Midbrain (tissue), 1 donor: ENCODE measurements around the gene DTYMK.
"Not testable (repeated sequence)": the region's sequence is repeated elsewhere in the genome, so short reads cannot be mapped to it uniquely, and the experiment has no call there.

ENCODE experiments used
- DNase-seq: peaks from one replicate; lab custom pipeline; 2025; lab: John Stamatoyannopoulos, UW

DTYMK gene

DNA sequence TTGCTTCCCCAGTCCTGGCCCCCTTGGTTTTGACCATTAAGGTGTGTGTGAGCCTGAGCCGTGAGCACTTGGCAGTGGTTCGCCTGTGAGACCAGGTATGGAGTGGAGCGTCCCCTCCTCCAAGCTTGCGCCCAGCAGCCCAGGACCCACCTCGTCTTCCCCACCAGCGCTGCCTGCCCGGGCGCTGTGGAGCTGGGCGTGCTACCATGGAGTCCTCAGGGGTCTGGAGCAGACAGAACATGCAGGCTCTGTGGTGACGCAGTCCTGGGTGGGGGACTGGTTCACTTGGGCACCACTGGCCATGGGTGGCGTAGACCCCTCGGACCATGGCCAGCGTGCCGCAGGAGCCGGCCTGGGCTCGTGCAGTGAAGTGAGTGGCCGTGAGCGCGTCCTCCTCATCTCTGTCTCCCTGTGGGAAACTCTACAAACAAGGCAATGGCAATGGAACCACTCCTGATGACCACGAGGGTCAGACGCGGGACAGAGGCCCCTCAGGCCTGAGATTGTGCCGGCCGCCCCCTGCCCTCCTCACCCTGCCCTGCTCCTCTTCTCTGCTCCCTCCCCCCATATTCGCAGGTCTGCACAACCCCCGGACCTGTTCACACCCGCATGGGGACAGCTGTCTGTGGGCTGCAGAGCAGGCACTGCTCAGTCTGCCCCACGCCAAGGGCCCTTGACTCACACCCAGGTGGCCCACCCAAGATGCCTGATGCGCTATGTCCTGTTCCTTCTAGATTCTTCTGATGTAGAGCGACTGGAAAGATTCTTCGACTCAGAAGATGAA, 15.0 kb downstream of the DTYMK start:
- DNase-seq: no peak

GRCh38 chr2:241670333-241671110, 16.1 kb downstream of the DTYMK start:
- DNase-seq: no peak

- no peak for DNase-seq
Observed at GRCh38 chr2:241668839-241669238, 17.8 kb downstream of the DTYMK start.

GRCh38 chr2:241668354-241668753, 18.3 kb downstream of the DTYMK start:
- no peak for DNase-seq

DNA sequence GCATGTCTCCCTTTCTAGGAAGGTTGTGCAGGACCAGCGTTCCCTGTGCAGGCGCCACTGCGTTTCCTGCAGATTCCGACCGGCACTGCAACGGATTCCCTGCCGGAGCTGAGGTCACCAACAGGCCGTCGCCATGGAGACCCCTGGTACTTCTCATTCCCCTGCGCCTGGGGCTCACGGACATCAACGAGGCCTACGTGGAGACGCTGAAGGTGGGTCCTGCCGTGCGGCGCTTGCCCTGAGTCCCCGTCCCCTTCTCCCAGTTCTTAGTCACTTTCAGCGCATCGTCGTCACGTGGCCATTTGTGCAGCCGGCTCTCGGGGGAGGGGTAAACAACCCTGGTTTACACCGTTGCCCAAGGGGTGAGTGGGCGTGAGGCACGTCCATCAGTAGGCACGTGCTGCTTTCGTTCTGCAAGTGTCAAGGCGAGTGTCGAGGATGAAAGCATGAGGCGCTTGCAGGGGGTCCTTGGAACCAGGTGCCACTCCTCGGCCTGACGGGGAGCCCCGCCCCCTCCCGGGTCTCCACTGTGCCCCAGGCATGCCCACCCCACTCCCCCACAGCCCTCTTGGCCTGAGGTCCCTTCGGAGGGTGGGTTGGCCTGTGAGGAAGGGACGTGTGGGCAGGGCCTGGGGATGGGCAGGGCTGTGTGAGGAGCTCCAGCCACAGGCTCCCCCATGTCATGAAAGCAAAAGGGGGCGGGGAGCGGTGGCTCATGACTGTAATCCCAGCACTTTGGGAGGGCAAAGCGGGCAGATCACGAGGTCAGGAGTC, 19.8 kb downstream of the DTYMK start:
- DNase-seq: no peak

GRCh38 chr2:241665731-241666440, 20.7 kb downstream of the DTYMK start:
- no peak for DNase-seq

DNA sequence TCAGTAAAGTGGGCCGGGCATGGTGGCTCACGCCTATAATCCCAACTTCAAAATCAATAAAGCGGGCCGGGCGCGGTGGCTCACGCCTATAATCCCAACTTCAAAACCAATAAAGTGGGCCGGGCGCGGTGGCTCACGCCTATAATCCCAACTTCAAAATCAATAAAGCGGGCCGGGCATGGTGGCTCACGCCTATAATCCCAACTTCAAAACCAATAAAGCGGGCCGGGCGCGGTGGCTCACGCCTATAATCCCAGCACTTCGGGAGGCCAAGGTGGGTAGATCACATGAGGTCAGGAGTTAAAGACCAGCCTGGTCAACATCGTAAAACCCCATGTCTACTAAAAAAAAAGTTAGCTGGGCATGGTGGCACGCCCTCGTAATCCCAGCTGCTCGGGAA, 23.9 kb downstream of the DTYMK start:
- DNase-seq: not testable (repeated sequence)

DNA sequence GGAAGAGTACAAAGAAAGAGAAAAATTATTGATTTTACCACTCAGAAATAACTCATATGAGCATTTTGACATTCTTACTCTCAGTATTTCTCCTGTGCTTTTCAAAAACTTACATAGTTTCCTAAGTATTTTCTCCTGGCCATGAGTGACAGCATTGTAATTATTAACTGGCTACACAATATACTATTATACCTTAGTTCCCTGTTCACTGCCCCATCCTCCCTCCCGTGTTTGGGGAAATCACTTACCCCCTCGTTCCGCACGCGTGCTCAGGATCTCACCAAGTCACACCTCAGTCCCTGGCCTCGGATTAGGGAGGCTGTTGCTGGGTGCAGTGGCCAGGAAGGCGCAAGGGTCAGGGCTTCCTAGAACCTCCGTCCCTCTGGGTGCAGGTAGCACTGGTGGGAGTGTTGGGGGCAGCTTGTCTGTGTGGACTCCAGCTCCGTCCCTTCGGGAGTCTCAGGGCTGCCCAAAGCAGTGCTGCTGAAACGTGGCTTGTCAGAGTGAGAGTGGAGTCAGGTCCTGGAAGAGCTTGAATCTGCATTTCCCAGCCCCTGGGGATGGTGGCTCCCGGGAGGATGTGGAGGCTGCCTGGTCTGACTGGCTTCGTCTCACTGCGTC, 25.9 kb downstream of the DTYMK start:
- no peak for DNase-seq

GRCh38 chr2:241659150-241659739, 27.4 kb downstream of the DTYMK start:
- DNase-seq: peak; percentile 76

GRCh38 chr2:241658296-241658695, 28.3 kb downstream of the DTYMK start:
- DNase-seq: no peak

DNA sequence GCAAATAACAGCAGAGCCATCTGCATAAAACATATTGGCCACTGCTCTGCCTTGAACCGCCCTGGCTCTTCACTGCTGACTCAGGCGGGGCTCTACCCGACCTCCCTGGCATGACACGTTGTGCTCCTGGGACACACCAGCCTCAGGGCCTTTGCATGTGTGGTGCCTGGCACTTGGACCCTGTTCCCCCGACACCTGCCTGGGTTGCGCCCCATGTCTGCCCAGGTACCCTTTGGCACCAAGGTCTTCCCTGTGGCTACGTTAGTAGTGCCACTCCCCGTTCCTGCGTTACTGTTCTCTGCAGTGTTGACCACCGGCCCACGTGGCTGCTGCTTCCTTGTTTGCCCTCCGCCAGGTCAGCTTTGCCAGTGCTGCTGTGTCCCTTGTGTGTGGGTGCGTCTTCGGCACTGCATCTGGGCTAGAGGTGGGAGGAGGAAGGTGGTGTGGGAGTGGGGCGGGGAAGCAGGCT, 28.8 kb downstream of the DTYMK start:
- no peak for DNase-seq

GRCh38 chr2:241656190-241656741, 30.3 kb downstream of the DTYMK start:
- no peak for DNase-seq

GRCh38 chr2:241655516-241656189, 31.0 kb downstream of the DTYMK start:
- DNase-seq: no peak

- DNase-seq: no peak
Observed at GRCh38 chr2:241654551-241654950, 32.1 kb downstream of the DTYMK start.

DNA sequence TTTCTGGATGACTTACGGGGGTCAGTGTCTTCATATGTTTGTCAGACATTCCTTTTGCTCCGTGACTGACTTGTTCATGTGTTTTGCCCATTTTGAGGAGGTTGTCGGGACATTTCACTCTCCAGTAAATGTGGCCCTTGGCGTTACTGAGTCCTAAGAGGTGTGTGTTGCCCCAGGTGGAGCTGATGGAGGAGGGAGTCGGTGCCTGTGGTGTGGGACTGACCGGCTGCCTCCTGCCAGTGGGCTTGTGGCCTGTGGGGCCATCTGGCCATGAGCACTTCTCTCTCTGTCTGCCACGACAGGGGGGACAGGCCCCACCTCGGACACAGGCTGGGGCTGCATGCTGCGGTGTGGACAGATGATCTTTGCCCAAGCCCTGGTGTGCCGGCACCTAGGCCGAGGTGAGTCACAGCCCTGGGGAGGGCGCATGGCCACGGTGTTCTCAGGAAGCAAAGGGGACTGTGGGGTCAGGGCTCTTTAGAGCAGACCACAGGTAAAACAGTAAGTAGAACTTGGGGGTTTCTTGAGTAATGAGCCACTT, 33.3 kb downstream of the DTYMK start:
- DNase-seq: no peak

DNA sequence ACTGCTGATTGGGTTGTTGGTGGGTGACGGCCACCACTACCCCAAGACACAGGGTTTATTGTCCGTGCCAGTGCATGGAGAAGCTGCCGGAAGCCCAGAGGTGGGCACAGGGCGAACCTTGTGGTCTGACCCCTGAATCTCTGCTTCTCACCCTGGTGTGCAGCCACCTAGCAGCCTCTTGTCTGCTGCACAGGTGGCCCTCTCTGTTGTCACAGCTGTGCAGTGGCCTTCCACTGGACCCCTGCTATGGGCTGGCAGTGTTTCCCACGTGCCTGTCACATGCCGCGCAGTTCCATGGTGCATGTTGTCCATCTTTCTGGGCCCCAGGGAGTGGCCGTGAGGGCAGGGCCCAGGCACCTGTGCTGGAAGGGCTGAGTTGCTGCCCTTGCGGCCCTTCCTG, 33.9 kb downstream of the DTYMK start:
- DNase-seq: no peak

DNA sequence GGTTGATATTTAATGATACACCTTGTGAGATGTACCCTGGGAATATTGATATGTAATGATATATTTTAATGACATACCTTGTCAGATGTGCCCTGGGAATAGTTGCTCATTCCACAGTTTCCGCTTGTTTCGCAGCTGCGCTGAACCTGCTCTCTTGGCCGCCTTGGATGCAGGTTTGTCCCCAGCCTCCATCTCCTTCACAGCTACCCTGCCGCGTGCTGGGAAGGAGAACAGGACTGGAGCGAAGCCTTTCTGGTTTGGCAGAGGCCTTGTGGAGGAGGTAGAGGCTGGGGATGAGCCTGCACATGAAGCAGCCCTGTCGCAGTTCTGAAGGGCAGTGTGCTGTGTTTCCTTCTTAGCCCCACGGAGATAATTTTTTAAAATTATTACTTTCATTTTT, 34.5 kb downstream of the DTYMK start:
- no peak for DNase-seq

GRCh38 chr2:241649927-241650326, 36.7 kb downstream of the DTYMK start:
- no peak for DNase-seq

DNA sequence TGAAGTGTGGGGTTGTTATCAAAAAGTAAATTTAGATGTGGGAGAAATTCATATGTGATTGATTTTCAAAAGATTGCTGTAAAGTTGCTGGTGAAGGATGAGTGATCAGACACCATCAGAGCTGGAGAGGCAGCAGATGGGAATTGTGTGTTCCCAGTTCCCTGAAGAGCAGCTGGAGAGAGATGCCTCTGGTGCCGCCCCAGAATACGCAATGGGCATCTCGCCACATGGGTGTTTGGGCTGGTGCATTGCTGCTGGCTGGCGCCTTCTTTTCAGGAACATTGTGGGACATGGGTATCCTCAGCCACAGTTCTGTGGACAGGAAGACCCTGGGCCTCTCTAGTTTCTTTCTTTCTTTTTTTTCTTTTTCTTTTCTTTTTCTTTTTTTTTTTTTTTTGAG, 37.2 kb downstream of the DTYMK start:
- DNase-seq: no peak

- DNase-seq: no peak
Observed at GRCh38 chr2:241648453-241648852, 38.2 kb downstream of the DTYMK start.
